A673 (cell line): ENCODE measurements around the gene PGLYRP2. TPM values are rescaled to one million over a fixed set of nuclear protein-coding genes. Genes with fewer than 3 reads are reported as not detected.

Experiments used
- BruUV-seq: library from RNA; stranded (reverse); fragments of 400-500 nt; replicated peaks from 2 replicates; lab custom pipeline; 2021; lab: Mats Ljungman, UMichigan
- CTCF ChIA-PET: fragments of 300-600 bp; sonication (Branson Sonifier 250); formaldehyde crosslinking; loops from one replicate; lab custom pipeline; 2022; ENCODE audit warnings: antibody characterized with exemption; lab: Charles Lee
- POLR2A ChIA-PET: fragments of 300-600 bp; sonication (Branson Sonifier 250); formaldehyde crosslinking; loops from one replicate; lab custom pipeline; 2022; ENCODE audit warnings: antibody characterized with exemption; ENCODE audit not compliant: low non-redundant PET; lab: Charles Lee
- DNase-seq: peaks from one replicate; pipeline ENCODE4 v3.0.0-alpha.2; 2015; ENCODE audit warnings: low spot score
- H3K27ac ChIP-seq: fragments of 200-600 bp; sonication (generic); 2 replicates; pipeline ENCODE4 v1.5.1; 2016; ENCODE audit warnings: mixed run types, low read depth, mild to moderate bottlenecking, mixed read lengths, antibody characterized with exemption, low read length; ENCODE audit not compliant: poor library complexity, severe bottlenecking
- H3K27me3 ChIP-seq: fragments of 200-600 bp; sonication (generic); replicated peaks from 2 replicates; pipeline ENCODE4 v1.6.1; 2017; ENCODE audit warnings: mixed run types, low read depth, mild to moderate bottlenecking, mixed read lengths, antibody characterized with exemption, low read length; ENCODE audit not compliant: insufficient read depth, poor library complexity
- H3K36me3 ChIP-seq: fragments of 200-600 bp; sonication (generic); 2 replicates; pipeline ENCODE4 v1.6.1; 2016; ENCODE audit warnings: mixed run types, mild to moderate bottlenecking, mixed read lengths, antibody characterized with exemption, low read length; ENCODE audit not compliant: insufficient read depth, poor library complexity, severe bottlenecking
- H3K4me1 ChIP-seq: fragments of 200-600 bp; sonication (generic); 2 replicates; pipeline ENCODE4 v1.6.1; 2017; ENCODE audit warnings: mixed run types, mild to moderate bottlenecking, mixed read lengths, antibody characterized with exemption, low read length; ENCODE audit not compliant: insufficient read depth, poor library complexity, severe bottlenecking
- H3K4me3 ChIP-seq: fragments of 200-600 bp; sonication (generic); 2 replicates; pipeline ENCODE4 v1.5.1; 2016; ENCODE audit warnings: low read depth, mixed run types, mild to moderate bottlenecking, mixed read lengths, low read length; ENCODE audit not compliant: poor library complexity, severe bottlenecking
- H3K9me3 ChIP-seq: fragments of 200-600 bp; sonication (generic); 2 replicates; pipeline ENCODE4 v1.6.1; 2016; ENCODE audit warnings: mixed run types, low read depth, mild to moderate bottlenecking, mixed read lengths, antibody characterized with exemption, low read length; ENCODE audit not compliant: poor library complexity, severe bottlenecking
- CTCF ChIP-seq: fragments of 300-800, 200-600 bp; sonication (generic); conservative IDR thresholded peaks from 2 replicates; pipeline ENCODE4 v1.5.1; 2017; ENCODE audit warnings: low read depth, mild to moderate bottlenecking, antibody characterized with exemption, low read length, moderate library complexity, mixed read lengths
- EZH2 ChIP-seq: fragments of 200-600 bp; sonication (generic); IDR thresholded peaks from 2 replicates; pipeline ENCODE4 v1.6.1; 2017; ENCODE audit warnings: borderline replicate concordance, low read depth, mild to moderate bottlenecking, mixed read lengths, antibody characterized with exemption, low read length; ENCODE audit not compliant: poor library complexity, severe bottlenecking
- intact Hi-C: fragments of 100-400 bp; cut with micrococcal nuclease; formaldehyde crosslinking; loops from one replicate; pipeline ENCODE4 v1.10.0; 2022; ENCODE audit not compliant: unreplicated experiment
- total RNA-seq: library from RNA; stranded (reverse); gene quantifications from 2 replicates; pipeline ENCODE4 v1.2.3, GENCODE V29; 2021

Gene PGLYRP2
- total RNA-seq, 1 experiment from 2014 or later, result 3.5 TPM

GRCh38 chr19:15444505-15445226, 34.6 kb downstream of the PGLYRP2 start:
- intact Hi-C loops, result no loop called here
- CTCF ChIA-PET, result no interaction called here
- no peak for DNase-seq
- TF ChIP-seq EZH2 (no peak), CTCF (no peak)
- Histone ChIP-seq H3K4me1 (peaks cover 8% of the 10 kb centered on the region), H3K27me3 (no peaks in the 10 kb centered on the region), H3K9me3 (no peaks in the 10 kb centered on the region), H3K4me3 (no peak overlapping the region), H3K36me3 (no peaks in the 10 kb centered on the region), H3K27ac (no peak overlapping the region)
- POLR2A ChIA-PET, result no interaction called here
- BruUV-seq, result no TSS peak

GRCh38 chr19:15443838-15444237, 35.5 kb downstream of the PGLYRP2 start:
- intact Hi-C loops, result no loop called here
- H3K27me3 ChIP-seq, result no peaks in the 10 kb centered on the region

GRCh38 chr19:15443325-15443724, 36.0 kb downstream of the PGLYRP2 start:
- no TSS peak for BruUV-seq
- ChIA-PET POLR2A (no interaction called here), CTCF (no interaction called here)
- DNase-seq, result no peak
- TF ChIP-seq CTCF (no peak), EZH2 (no peak)
- H3K4me1 ChIP-seq, result no peaks in the 10 kb centered on the region
- no peak overlapping the region for H3K27ac ChIP-seq
- H3K36me3 ChIP-seq, result no peaks in the 10 kb centered on the region
- no peak overlapping the region for H3K4me3 ChIP-seq
- intact Hi-C loops, result no loop called here
- no peaks in the 10 kb centered on the region for H3K9me3 ChIP-seq
- no peaks in the 10 kb centered on the region for H3K27me3 ChIP-seq

More at GRCh38 chr19:15443838-15444237, 35.5 kb downstream of the PGLYRP2 start:
- Histone ChIP-seq H3K9me3 (no peaks in the 10 kb centered on the region), H3K27ac (no peak overlapping the region), H3K36me3 (no peaks in the 10 kb centered on the region), H3K4me3 (no peak overlapping the region), H3K4me1 (peaks cover 4% of the 10 kb centered on the region)
- TF ChIP-seq EZH2 (no peak), CTCF (no peak)
- ChIA-PET CTCF (no interaction called here), POLR2A (no interaction called here)
- DNase-seq, result no peak
- BruUV-seq, result no TSS peak
